Measurements from ENCODE around the gene ARHGAP40.

ARHGAP40 gene

DNA sequence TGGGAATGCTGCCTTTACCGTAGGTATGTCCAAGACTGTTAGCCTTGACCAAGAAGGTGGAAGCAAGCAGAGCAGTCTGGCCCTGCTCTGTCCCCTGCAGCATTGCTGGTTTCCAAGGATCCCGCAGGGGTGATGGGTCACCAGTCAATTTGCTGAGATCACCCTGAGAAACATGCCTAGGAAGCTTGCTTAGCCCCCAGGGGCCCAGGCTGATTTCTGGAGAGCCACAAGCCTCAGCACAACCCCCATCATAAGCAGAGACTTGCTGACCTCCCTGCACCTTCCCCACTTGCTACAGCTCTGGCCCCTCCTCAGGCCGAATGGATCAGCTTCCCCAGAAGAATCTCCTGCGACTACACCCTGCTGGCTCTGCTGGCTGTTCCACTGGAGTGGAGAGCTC is 21.5 kb downstream of the ARHGAP40 start:
- WGBS = 87% methylated on average over 4 of the region's 4 CpGs
- H3K9ac ChIP-seq (ENCODE audit: low read depth, low read length) = no peak overlapping the region
- H3K4me1 ChIP-seq (ENCODE audit: insufficient read depth, low read length) = peaks cover 9% of the 10 kb centered on the region; the same call in 1 of the 2 replicates
- H3K36me3 ChIP-seq (ENCODE audit: insufficient read depth, low read length) = no peaks in the 10 kb centered on the region
- H3K27ac ChIP-seq (ENCODE audit: low read depth, low read length) = no peak overlapping the region
- H3K4me3 ChIP-seq (ENCODE audit: low read length) = no peak overlapping the region
- no peaks in the 10 kb centered on the region for H3K27me3 ChIP-seq (ENCODE audit: insufficient read depth, low read length)
- H3K9me3 ChIP-seq (ENCODE audit: insufficient read depth, low read depth, low read length) = no peaks in the 10 kb centered on the region

DNA sequence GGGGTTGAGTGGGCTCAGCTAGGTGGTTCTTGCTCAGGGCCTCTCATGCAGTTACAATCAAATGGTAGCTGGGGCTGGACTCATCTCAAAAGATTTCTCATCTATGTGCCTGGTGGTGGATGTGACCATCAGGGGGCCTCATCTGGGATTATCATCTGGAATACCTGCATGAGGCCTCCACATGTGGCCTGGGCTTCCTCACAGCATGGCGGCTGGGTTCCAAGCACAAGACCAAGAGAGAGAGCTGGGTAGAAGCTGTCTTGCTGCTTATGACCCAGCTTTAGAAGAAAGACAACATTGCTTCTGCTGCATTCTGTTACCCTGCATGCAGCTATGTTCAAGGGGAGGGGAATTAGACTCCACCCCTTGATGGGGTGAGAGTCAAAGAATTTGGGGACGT is 22.5 kb downstream of the ARHGAP40 start:
- Histone ChIP-seq H3K9me3 (ENCODE audit: insufficient read depth, low read depth, low read length) (no peaks in the 10 kb centered on the region), H3K36me3 (ENCODE audit: insufficient read depth, low read length) (no peaks in the 10 kb centered on the region), H3K27ac (ENCODE audit: low read depth, low read length) (no peak overlapping the region), H3K4me1 (ENCODE audit: insufficient read depth, low read length) (peaks cover 9% of the 10 kb centered on the region; the same call in 1 of the 2 replicates), H3K27me3 (ENCODE audit: insufficient read depth, low read length) (no peaks in the 10 kb centered on the region), H3K9ac (ENCODE audit: low read depth, low read length) (no peak overlapping the region), H3K4me3 (ENCODE audit: low read length) (no peak overlapping the region)
- 87% methylated on average over 2 of the region's 2 CpGs for WGBS

GRCh38 chr20:38625896-38626295 is 24.3 kb downstream of the ARHGAP40 start:
- no peaks in the 10 kb centered on the region for H3K36me3 ChIP-seq (ENCODE audit: insufficient read depth, low read length)
- no peaks in the 10 kb centered on the region for H3K9me3 ChIP-seq (ENCODE audit: insufficient read depth, low read depth, low read length)
- H3K9ac ChIP-seq (ENCODE audit: low read depth, low read length) = no peak overlapping the region
- peaks cover 2% of the 10 kb centered on the region; the same call in 1 of the 2 replicates for H3K4me1 ChIP-seq (ENCODE audit: insufficient read depth, low read length)
- no peak overlapping the region for H3K4me3 ChIP-seq (ENCODE audit: low read length)
- no peak overlapping the region for H3K27ac ChIP-seq (ENCODE audit: low read depth, low read length)
- H3K27me3 ChIP-seq (ENCODE audit: insufficient read depth, low read length) = no peaks in the 10 kb centered on the region

DNA sequence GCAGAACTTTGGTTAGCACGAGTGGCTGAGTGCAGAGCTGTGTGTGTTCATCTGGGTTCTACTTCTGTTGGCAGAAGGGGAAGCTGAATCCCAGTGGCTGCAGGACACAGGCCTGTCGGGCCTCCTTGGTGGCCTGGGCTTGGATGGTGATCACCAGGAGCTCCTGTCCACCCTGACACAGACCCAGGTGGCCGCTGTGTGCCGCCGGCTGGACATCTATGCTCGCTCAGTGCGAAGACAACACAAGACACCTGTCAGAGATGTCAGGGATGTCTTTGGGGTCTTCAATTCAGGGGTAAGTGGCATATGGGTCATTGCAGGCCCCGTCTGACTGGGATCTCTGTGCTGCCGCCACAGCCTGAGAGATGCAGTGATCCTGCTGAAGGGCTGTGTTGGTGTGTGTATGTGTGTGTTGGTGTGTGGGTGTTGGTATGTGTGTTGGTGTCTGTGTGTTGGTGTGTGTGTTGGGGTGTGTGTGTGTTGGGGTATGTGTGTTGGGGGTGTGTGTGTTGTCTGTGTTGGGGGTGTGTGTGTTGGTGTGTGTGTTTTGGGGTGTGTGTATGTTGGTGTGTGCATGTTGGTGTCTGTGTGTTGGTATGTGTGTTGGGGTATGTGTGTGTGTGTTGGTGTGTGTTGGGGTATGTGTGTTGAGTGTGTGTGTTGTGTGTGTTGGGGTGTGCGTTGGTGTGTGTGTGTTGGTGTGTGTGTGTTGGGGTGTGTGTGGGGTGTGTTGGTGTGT is 25.5 kb downstream of the ARHGAP40 start:
- Histone ChIP-seq H3K27me3 (ENCODE audit: insufficient read depth, low read length) (no peaks in the 10 kb centered on the region), H3K36me3 (ENCODE audit: insufficient read depth, low read length) (no peaks in the 10 kb centered on the region), H3K27ac (ENCODE audit: low read depth, low read length) (no peak overlapping the region), H3K9ac (ENCODE audit: low read depth, low read length) (no peak overlapping the region), H3K4me3 (ENCODE audit: low read length) (no peak overlapping the region), H3K4me1 (ENCODE audit: insufficient read depth, low read length) (no peaks in the 10 kb centered on the region), H3K9me3 (ENCODE audit: insufficient read depth, low read depth, low read length) (no peaks in the 10 kb centered on the region)
- WGBS = 94% methylated on average over 10 of the region's 10 CpGs

GRCh38 chr20:38628580-38629470 is 27.2 kb downstream of the ARHGAP40 start:
- 78% methylated on average over 9 of the region's 9 CpGs for WGBS
- no peaks in the 10 kb centered on the region for H3K27me3 ChIP-seq (ENCODE audit: insufficient read depth, low read length)

DNA sequence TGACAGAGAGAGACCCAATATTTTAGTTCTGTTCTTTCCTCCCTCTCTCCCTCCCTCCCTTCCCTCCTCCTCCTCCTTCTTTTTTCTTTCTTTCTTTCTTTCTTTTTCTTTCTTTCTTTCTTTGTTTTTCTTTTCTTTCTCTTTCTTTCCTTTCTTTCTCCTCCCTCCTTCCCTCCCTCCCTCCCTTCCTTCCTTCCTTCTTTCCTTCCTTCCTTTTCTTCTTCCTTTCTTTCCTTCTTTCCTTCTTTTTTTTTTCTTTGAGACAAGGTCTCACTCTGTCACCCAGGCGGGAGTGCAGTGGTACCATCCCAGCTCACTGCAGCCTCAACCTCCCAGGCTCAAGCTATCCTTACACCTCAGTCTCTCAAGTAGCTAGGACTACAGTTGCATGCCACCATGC is 28.4 kb downstream of the ARHGAP40 start:
- Histone ChIP-seq H3K27me3 (ENCODE audit: insufficient read depth, low read length) (no peaks in the 10 kb centered on the region), H3K9ac (ENCODE audit: low read depth, low read length) (no peak overlapping the region), H3K9me3 (ENCODE audit: insufficient read depth, low read depth, low read length) (no peaks in the 10 kb centered on the region), H3K4me3 (ENCODE audit: low read length) (no peak overlapping the region), H3K27ac (ENCODE audit: low read depth, low read length) (no peak overlapping the region), H3K36me3 (ENCODE audit: insufficient read depth, low read length) (no peaks in the 10 kb centered on the region), H3K4me1 (ENCODE audit: insufficient read depth, low read length) (no peaks in the 10 kb centered on the region)
- WGBS = 86% methylated on average over 1 of the region's 1 CpG

More at GRCh38 chr20:38628580-38629470, 27.2 kb downstream of the ARHGAP40 start:
- Histone ChIP-seq H3K36me3 (ENCODE audit: insufficient read depth, low read length) (no peaks in the 10 kb centered on the region), H3K9ac (ENCODE audit: low read depth, low read length) (no peak overlapping the region), H3K4me1 (ENCODE audit: insufficient read depth, low read length) (no peaks in the 10 kb centered on the region), H3K27ac (ENCODE audit: low read depth, low read length) (no peak overlapping the region), H3K9me3 (ENCODE audit: insufficient read depth, low read depth, low read length) (no peaks in the 10 kb centered on the region), H3K4me3 (ENCODE audit: low read length) (no peak overlapping the region)

GRCh38 chr20:38630727-38631126 is 29.1 kb downstream of the ARHGAP40 start:
- Histone ChIP-seq H3K27ac (ENCODE audit: low read depth, low read length) (no peak overlapping the region), H3K4me3 (ENCODE audit: low read length) (no peak overlapping the region), H3K36me3 (ENCODE audit: insufficient read depth, low read length) (no peaks in the 10 kb centered on the region), H3K9me3 (ENCODE audit: insufficient read depth, low read depth, low read length) (no peaks in the 10 kb centered on the region), H3K27me3 (ENCODE audit: insufficient read depth, low read length) (no peaks in the 10 kb centered on the region), H3K9ac (ENCODE audit: low read depth, low read length) (no peak overlapping the region), H3K4me1 (ENCODE audit: insufficient read depth, low read length) (no peaks in the 10 kb centered on the region)
- 94% methylated on average over 6 of the region's 6 CpGs for WGBS

- no peak overlapping the region for H3K27ac ChIP-seq (ENCODE audit: low read depth, low read length)
- no peaks in the 10 kb centered on the region for H3K36me3 ChIP-seq (ENCODE audit: insufficient read depth, low read length)
- no peaks in the 10 kb centered on the region for H3K9me3 ChIP-seq (ENCODE audit: insufficient read depth, low read depth, low read length)
- 70% methylated on average over 4 of the region's 5 CpGs for WGBS
- H3K4me1 ChIP-seq (ENCODE audit: insufficient read depth, low read length) = no peaks in the 10 kb centered on the region
- H3K9ac ChIP-seq (ENCODE audit: low read depth, low read length) = no peak overlapping the region
- H3K27me3 ChIP-seq (ENCODE audit: insufficient read depth, low read length) = no peaks in the 10 kb centered on the region
- no peak overlapping the region for H3K4me3 ChIP-seq (ENCODE audit: low read length)
Observed at GRCh38 chr20:38631155-38632022, 29.8 kb downstream of the ARHGAP40 start.

GRCh38 chr20:38633577-38634093 is 32.0 kb downstream of the ARHGAP40 start:
- Histone ChIP-seq H3K9me3 (ENCODE audit: insufficient read depth, low read depth, low read length) (no peaks in the 10 kb centered on the region), H3K9ac (ENCODE audit: low read depth, low read length) (no peak overlapping the region), H3K4me3 (ENCODE audit: low read length) (no peak overlapping the region), H3K27ac (ENCODE audit: low read depth, low read length) (no peak overlapping the region), H3K36me3 (ENCODE audit: insufficient read depth, low read length) (no peaks in the 10 kb centered on the region), H3K4me1 (ENCODE audit: insufficient read depth, low read length) (no peaks in the 10 kb centered on the region), H3K27me3 (ENCODE audit: insufficient read depth, low read length) (no peaks in the 10 kb centered on the region)
- 51% methylated on average over 13 of the region's 13 CpGs for WGBS

GRCh38 chr20:38635721-38636288 is 34.2 kb downstream of the ARHGAP40 start:
- H3K9me3 ChIP-seq (ENCODE audit: insufficient read depth, low read depth, low read length) = no peaks in the 10 kb centered on the region
- no peak overlapping the region for H3K4me3 ChIP-seq (ENCODE audit: low read length)
- WGBS = 81% methylated on average over 3 of the region's 3 CpGs

More at GRCh38 chr20:38635721-38636288, 34.2 kb downstream of the ARHGAP40 start:
- H3K27ac ChIP-seq (ENCODE audit: low read depth, low read length) = no peak overlapping the region
- H3K27me3 ChIP-seq (ENCODE audit: insufficient read depth, low read length) = no peaks in the 10 kb centered on the region
- no peak overlapping the region for H3K9ac ChIP-seq (ENCODE audit: low read depth, low read length)
- no peaks in the 10 kb centered on the region for H3K36me3 ChIP-seq (ENCODE audit: insufficient read depth, low read length)
- H3K4me1 ChIP-seq (ENCODE audit: insufficient read depth, low read length) = no peaks in the 10 kb centered on the region
